ENCODE data around the gene HPN.

DNA sequence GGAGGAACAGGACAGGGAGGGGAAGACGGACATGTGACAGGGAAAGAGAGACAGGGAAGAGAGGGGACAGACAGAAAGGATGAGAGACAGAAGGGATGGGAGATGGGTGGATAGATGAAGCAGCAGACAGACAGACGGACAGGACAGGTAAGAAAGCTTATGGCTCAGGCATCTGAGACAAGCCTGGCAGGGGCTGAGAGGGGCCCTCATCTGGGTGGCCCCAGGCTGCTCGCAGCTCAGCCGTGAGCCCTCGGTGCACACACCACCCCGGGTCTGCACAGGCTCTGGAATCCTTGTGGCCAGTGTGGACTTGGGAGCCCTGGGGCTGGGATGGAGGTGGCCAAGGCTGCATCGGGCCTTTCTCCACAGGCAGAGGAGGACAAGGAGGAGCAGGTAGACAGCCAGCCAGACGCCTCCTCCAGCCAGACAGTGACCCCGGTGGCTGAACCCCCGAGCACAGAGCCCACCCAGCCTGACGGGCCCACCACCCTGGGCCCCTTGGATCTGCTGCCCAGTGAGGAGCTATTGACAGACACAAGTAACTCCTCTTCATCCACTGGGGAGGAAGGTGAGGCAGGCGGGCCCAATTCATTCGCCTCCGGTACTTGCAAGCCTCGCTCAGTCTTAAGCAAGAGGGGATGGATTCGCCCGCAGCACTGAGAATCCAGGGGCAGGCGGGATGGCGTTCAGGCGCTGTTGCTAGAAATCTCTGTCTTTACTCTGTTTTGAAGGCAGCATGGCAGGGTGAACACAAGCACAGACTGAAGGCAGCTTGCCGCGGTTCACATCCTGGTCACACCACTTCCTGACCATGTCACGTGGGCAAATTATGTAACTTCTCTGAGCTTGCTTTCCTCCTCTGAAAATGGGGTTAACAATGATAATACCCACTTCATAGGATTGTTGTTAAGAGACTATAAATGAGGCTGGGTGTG, 27.4 kb upstream of the HPN start:
- TF ChIP-seq, protein P1, sequence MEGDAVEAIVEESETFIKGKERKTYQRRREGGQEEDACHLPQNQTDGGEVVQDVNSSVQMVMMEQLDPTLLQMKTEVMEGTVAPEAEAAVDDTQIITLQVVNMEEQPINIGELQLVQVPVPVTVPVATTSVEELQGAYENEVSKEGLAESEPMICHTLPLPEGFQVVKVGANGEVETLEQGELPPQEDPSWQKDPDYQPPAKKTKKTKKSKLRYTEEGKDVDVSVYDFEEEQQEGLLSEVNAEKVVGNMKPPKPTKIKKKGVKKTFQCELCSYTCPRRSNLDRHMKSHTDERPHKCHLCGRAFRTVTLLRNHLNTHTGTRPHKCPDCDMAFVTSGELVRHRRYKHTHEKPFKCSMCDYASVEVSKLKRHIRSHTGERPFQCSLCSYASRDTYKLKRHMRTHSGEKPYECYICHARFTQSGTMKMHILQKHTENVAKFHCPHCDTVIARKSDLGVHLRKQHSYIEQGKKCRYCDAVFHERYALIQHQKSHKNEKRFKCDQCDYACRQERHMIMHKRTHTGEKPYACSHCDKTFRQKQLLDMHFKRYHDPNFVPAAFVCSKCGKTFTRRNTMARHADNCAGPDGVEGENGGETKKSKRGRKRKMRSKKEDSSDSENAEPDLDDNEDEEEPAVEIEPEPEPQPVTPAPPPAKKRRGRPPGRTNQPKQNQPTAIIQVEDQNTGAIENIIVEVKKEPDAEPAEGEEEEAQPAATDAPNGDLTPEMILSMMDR (IDR thresholded peaks at IDR 0.05; ENCODE audit: low read depth, low read length, poor library complexity, severe bottlenecking): no peak
- no peak for TF ChIP-seq EZH2phosphoT487 (IDR thresholded peaks at IDR 0.05; ENCODE audit: borderline replicate concordance, low read length)

Measured in DOHH2 (cell line).